ENCODE measurements around the gene FETUB.

Gene FETUB

GRCh38 chr3:186668426-186668825 lies 28.2 kb downstream of the FETUB start:
- Histone ChIP-seq H3K79me2 (ENCODE audit: insufficient read depth, low read length) (no peaks in the 10 kb centered on the region), H3K9ac (ENCODE audit: low read depth, low read length) (no peak overlapping the region), H3K27me3 (ENCODE audit: insufficient read depth, low read length, poor library complexity) (no peaks in the 10 kb centered on the region), H3K4me1 (ENCODE audit: insufficient read depth, low read length) (no peaks in the 10 kb centered on the region), H2AFZ (ENCODE audit: low read depth, low read length) (no peak overlapping the region), H3K36me3 (ENCODE audit: insufficient read depth, low read length) (no peaks in the 10 kb centered on the region), H3K27ac (ENCODE audit: low read length) (no peak overlapping the region), H3K4me2 (ENCODE audit: insufficient read depth, low read length) (no peak overlapping the region), H4K20me1 (ENCODE audit: insufficient read depth, low read length) (no peaks in the 10 kb centered on the region; the same call in 1 of the 2 replicates), H3K9me3 (ENCODE audit: insufficient read depth, low read length, severe bottlenecking) (no peaks in the 10 kb centered on the region), H3K4me3 (ENCODE audit: low read depth in 1 of 2, low read length in 2 of 2) (no peak overlapping the region)
- ATAC-seq (ENCODE audit: insufficient read depth, low read depth) (no peak), DNase-seq (no peak)
- no peak for TF ChIP-seq EZH2 (IDR thresholded peaks at IDR 0.05; ENCODE audit: borderline replicate concordance, low read depth, low read length, severe bottlenecking)
- no peak for TF ChIP-seq CTCF (IDR thresholded peaks at IDR 0.05; ENCODE audit: borderline replicate concordance, extremely low read depth, low read length, poor library complexity, severe bottlenecking)

GRCh38 chr3:186669378-186670084 lies 29.3 kb downstream of the FETUB start:
- H3K27ac ChIP-seq (ENCODE audit: low read length) = no peak overlapping the region
- no peaks in the 10 kb centered on the region for H3K36me3 ChIP-seq (ENCODE audit: insufficient read depth, low read length)
- peak; percentile 40; the same call in 2 of the 3 replicates for ATAC-seq (ENCODE audit: insufficient read depth, low read depth)
- no peaks in the 10 kb centered on the region for H3K79me2 ChIP-seq (ENCODE audit: insufficient read depth, low read length)
- no peak overlapping the region for H3K4me2 ChIP-seq (ENCODE audit: insufficient read depth, low read length)
- no peak overlapping the region for H3K4me3 ChIP-seq (ENCODE audit: low read depth in 1 of 2, low read length in 2 of 2)
- no peak overlapping the region for H2AFZ ChIP-seq (ENCODE audit: low read depth, low read length)
- no peak for DNase-seq
- H3K9ac ChIP-seq (ENCODE audit: low read depth, low read length) = no peak overlapping the region
- no peaks in the 10 kb centered on the region for H3K9me3 ChIP-seq (ENCODE audit: insufficient read depth, low read length, severe bottlenecking)
- TF ChIP-seq CTCF (IDR thresholded peaks at IDR 0.05; ENCODE audit: borderline replicate concordance, extremely low read depth, low read length, poor library complexity, severe bottlenecking) (no peak), EZH2 (IDR thresholded peaks at IDR 0.05; ENCODE audit: borderline replicate concordance, low read depth, low read length, severe bottlenecking) (no peak)
- no peaks in the 10 kb centered on the region for H3K27me3 ChIP-seq (ENCODE audit: insufficient read depth, low read length, poor library complexity)
- H3K4me1 ChIP-seq (ENCODE audit: insufficient read depth, low read length) = no peaks in the 10 kb centered on the region
- H4K20me1 ChIP-seq (ENCODE audit: insufficient read depth, low read length) = no peaks in the 10 kb centered on the region; the same call in 1 of the 2 replicates

GRCh38 chr3:186670155-186670554 lies 30.0 kb downstream of the FETUB start:
- Histone ChIP-seq H3K36me3 (ENCODE audit: insufficient read depth, low read length) (no peaks in the 10 kb centered on the region), H3K4me2 (ENCODE audit: insufficient read depth, low read length) (no peak overlapping the region), H3K4me3 (ENCODE audit: low read depth in 1 of 2, low read length in 2 of 2) (no peak overlapping the region), H3K4me1 (ENCODE audit: insufficient read depth, low read length) (no peaks in the 10 kb centered on the region), H3K27ac (ENCODE audit: low read length) (no peak overlapping the region), H4K20me1 (ENCODE audit: insufficient read depth, low read length) (no peaks in the 10 kb centered on the region; the same call in 1 of the 2 replicates), H3K9me3 (ENCODE audit: insufficient read depth, low read length, severe bottlenecking) (no peaks in the 10 kb centered on the region), H3K79me2 (ENCODE audit: insufficient read depth, low read length) (no peaks in the 10 kb centered on the region), H3K9ac (ENCODE audit: low read depth, low read length) (no peak overlapping the region), H2AFZ (ENCODE audit: low read depth, low read length) (no peak overlapping the region), H3K27me3 (ENCODE audit: insufficient read depth, low read length, poor library complexity) (no peaks in the 10 kb centered on the region)
- ATAC-seq (ENCODE audit: insufficient read depth, low read depth) (no peak), DNase-seq (no peak)
- TF ChIP-seq CTCF (IDR thresholded peaks at IDR 0.05; ENCODE audit: borderline replicate concordance, extremely low read depth, low read length, poor library complexity, severe bottlenecking) (no peak), EZH2 (IDR thresholded peaks at IDR 0.05; ENCODE audit: borderline replicate concordance, low read depth, low read length, severe bottlenecking) (no peak)

Data from DND-41 (cell line).